SK-N-SH treated with all-trans-retinoic acid at 6 μM for 48 hours (cell line): ENCODE data around the gene MINDY4.

Source experiments
- ATAC-seq: fragments of 200-7000 bp; cut with Tn5 transposase; 3 replicates; pipeline ENCODE4 v1.9.1; 2020; ENCODE audit warnings: mild to moderate bottlenecking, moderate library complexity
- ARNTL ChIP-seq: fragments of 450-650 bp; formaldehyde crosslinking; IDR thresholded peaks from 2 replicates; pipeline ENCODE4 v1.5.0; 2020; ENCODE audit warnings: low read depth, mild to moderate bottlenecking, moderate library complexity, borderline replicate concordance
- BACH2 ChIP-seq: fragments of 250-450 bp; sonication (Bioruptor Pico); IDR thresholded peaks from 2 replicates; pipeline ENCODE4 v1.9.0; 2021; ENCODE audit warnings: mild to moderate bottlenecking, borderline replicate concordance
- CSDC2 ChIP-seq: fragments of 250-450 bp; sonication (Bioruptor Pico); IDR thresholded peaks from 2 replicates; pipeline ENCODE4 v1.5.0; 2020; ENCODE audit warnings: mild to moderate bottlenecking, moderate library complexity
- GLIS3 ChIP-seq: fragments of 250-450 bp; sonication (Bioruptor Pico); IDR thresholded peaks from 2 replicates; pipeline ENCODE4 v1.5.0; 2020; ENCODE audit warnings: mild to moderate bottlenecking, moderate library complexity
- ISL1 ChIP-seq: fragments of 250-450 bp; sonication (Bioruptor Pico); IDR thresholded peaks from 2 replicates; pipeline ENCODE4 v2.1.2; 2022; ENCODE audit warnings: mild to moderate bottlenecking, moderate library complexity
- OSR1 ChIP-seq: fragments of 250-450 bp; sonication (Bioruptor Pico); IDR thresholded peaks from 2 replicates; pipeline ENCODE4 v1.8.0; 2022; ENCODE audit warnings: moderate library complexity, mild to moderate bottlenecking, inconsistent platforms
- PATZ1 ChIP-seq: fragments of 250-450 bp; sonication (Bioruptor Pico); IDR thresholded peaks from 2 replicates; pipeline ENCODE4 v1.8.0; 2020; ENCODE audit warnings: mild to moderate bottlenecking, moderate library complexity, borderline replicate concordance
- PPARA ChIP-seq: fragments of 250-450 bp; sonication (Bioruptor Pico); IDR thresholded peaks from 2 replicates; pipeline ENCODE4 v1.5.0; 2020; ENCODE audit warnings: mild to moderate bottlenecking, borderline replicate concordance
- RARB ChIP-seq: fragments of 250-450 bp; sonication (Bioruptor Pico); IDR thresholded peaks from 2 replicates; pipeline ENCODE4 v1.8.0; 2021; ENCODE audit warnings: mild to moderate bottlenecking, moderate library complexity
- SNAI2 ChIP-seq: fragments of 250-450 bp; sonication (Bioruptor Pico); IDR thresholded peaks from 2 replicates; pipeline ENCODE4 v1.5.0; 2020; ENCODE audit warnings: mild to moderate bottlenecking, moderate library complexity
- TCF4 ChIP-seq: fragments of 250-450 bp; sonication (Bioruptor Pico); IDR thresholded peaks from 2 replicates; pipeline ENCODE4 v1.8.0; 2021; ENCODE audit warnings: mild to moderate bottlenecking, moderate library complexity, borderline replicate concordance
- TOX ChIP-seq: fragments of 250-450 bp; sonication (Bioruptor Pico); IDR thresholded peaks from 2 replicates; pipeline ENCODE4 v1.8.0; 2021; ENCODE audit warnings: mild to moderate bottlenecking, moderate library complexity, borderline replicate concordance
- TSHZ2 ChIP-seq: fragments of 250-450 bp; sonication (Bioruptor Pico); IDR thresholded peaks from 2 replicates; pipeline ENCODE4 v1.5.0; 2020; ENCODE audit warnings: mild to moderate bottlenecking, moderate library complexity
- ZC3H10 ChIP-seq: fragments of 250-450 bp; sonication (Bioruptor Pico); IDR thresholded peaks from 2 replicates; pipeline ENCODE4 v1.5.1; 2021; ENCODE audit warnings: mild to moderate bottlenecking, moderate library complexity
- ZFP3 ChIP-seq: fragments of 250-450 bp; sonication (Bioruptor Pico); IDR thresholded peaks from 2 replicates; pipeline ENCODE4 v1.5.0; 2020; ENCODE audit warnings: mild to moderate bottlenecking, moderate library complexity
- ZFP30 ChIP-seq: fragments of 450-650 bp; formaldehyde crosslinking; IDR thresholded peaks from 2 replicates; pipeline ENCODE4 v1.5.0; 2022; ENCODE audit warnings: mild to moderate bottlenecking, moderate library complexity
- ZNF565 ChIP-seq: fragments of 450-650 bp; formaldehyde crosslinking; conservative IDR thresholded peaks from 2 replicates; pipeline ENCODE4 v1.5.0; 2020; ENCODE audit warnings: low read depth, mild to moderate bottlenecking, moderate library complexity
- ZNF70 ChIP-seq: fragments of 450-650 bp; formaldehyde crosslinking; IDR thresholded peaks from 2 replicates; pipeline ENCODE4 v1.5.0; 2020; ENCODE audit warnings: mild to moderate bottlenecking, moderate library complexity
- ZNF8 ChIP-seq: fragments of 450-650 bp; formaldehyde crosslinking; IDR thresholded peaks from 2 replicates; pipeline ENCODE4 v1.5.0; 2020; ENCODE audit warnings: mild to moderate bottlenecking, moderate library complexity
- TF ChIP-seq, protein P1 (sequence below): fragments of 250-450 bp; sonication (Bioruptor Pico); IDR thresholded peaks from 2 replicates; pipeline ENCODE4 v1.8.0; 2021; ENCODE audit warnings: low read depth, mild to moderate bottlenecking, moderate library complexity, borderline replicate concordance
- TF ChIP-seq, protein P2 (sequence below): fragments of 250-450 bp; sonication (Bioruptor Pico); IDR thresholded peaks from 2 replicates; pipeline ENCODE4 v1.5.1; 2020; ENCODE audit warnings: low read depth, mild to moderate bottlenecking, moderate library complexity

Gene MINDY4

DNA sequence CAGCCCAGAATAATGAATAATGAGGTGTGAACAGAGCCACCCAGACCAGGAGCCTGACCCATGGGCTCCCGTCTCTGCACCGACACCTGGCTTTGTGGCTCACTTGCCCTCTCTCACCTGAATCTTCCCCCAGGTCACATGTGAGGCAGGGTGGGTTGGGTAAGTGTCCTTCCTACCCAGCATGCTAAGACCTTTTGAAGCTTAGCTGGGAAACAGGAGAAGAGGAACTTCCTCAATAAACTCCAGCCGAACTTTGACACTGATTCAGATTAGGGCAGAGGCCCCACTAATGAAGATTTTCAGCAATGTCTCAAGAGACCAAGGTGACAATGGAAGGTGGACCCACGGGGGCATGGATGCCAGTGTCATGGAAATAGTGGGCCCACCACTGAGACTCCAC lies 93.9 kb downstream of the MINDY4 start:
- ATAC-seq, result no peak
- TF ChIP-seq ZFP3 (CRISPR knock-in tag) (no peak), ZNF70 (no peak)

DNA sequence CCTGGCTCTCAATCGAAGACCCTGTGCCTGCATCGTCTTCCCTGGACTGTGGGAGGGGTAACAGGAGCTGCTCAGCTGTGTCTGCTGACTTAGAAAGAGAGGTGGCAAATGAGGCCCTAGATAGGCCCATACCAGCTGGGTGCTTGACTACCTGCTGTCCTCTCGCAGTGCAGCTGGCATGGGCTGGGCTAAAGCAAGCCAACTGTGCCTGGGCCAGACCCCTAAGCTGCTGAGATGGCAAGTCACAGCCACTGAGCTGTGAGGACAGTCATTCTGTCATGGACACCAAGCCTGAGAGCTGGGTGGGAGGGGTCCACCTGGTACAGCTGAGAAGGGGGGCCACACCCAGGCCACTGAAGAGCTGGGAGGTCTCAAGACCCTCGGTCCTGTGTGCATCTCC lies 94.6 kb downstream of the MINDY4 start:
- TF ChIP-seq PPARA (CRISPR knock-in tag), result no peak
- no peak for TF ChIP-seq ZC3H10
- no peak for TF ChIP-seq ZFP30 (CRISPR knock-in tag)
- TF ChIP-seq PATZ1 (CRISPR knock-in tag), result no peak
- TF ChIP-seq RARB, result no peak
- TF ChIP-seq ZNF565 (CRISPR knock-in tag), result no peak
- TF ChIP-seq ZNF8, result no peak
- no peak for TF ChIP-seq ZNF70
- TF ChIP-seq, protein P1, sequence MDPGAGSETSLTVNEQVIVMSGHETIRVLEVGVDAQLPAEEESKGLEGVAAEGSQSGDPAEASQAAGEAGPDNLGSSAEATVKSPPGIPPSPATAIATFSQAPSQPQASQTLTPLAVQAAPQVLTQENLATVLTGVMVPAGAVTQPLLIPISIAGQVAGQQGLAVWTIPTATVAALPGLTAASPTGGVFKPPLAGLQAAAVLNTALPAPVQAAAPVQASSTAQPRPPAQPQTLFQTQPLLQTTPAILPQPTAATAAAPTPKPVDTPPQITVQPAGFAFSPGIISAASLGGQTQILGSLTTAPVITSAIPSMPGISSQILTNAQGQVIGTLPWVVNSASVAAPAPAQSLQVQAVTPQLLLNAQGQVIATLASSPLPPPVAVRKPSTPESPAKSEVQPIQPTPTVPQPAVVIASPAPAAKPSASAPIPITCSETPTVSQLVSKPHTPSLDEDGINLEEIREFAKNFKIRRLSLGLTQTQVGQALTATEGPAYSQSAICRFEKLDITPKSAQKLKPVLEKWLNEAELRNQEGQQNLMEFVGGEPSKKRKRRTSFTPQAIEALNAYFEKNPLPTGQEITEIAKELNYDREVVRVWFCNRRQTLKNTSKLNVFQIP (CRISPR knock-in tag), result no peak
- TF ChIP-seq BACH2 (CRISPR knock-in tag), result no peak
- TF ChIP-seq, protein P2, sequence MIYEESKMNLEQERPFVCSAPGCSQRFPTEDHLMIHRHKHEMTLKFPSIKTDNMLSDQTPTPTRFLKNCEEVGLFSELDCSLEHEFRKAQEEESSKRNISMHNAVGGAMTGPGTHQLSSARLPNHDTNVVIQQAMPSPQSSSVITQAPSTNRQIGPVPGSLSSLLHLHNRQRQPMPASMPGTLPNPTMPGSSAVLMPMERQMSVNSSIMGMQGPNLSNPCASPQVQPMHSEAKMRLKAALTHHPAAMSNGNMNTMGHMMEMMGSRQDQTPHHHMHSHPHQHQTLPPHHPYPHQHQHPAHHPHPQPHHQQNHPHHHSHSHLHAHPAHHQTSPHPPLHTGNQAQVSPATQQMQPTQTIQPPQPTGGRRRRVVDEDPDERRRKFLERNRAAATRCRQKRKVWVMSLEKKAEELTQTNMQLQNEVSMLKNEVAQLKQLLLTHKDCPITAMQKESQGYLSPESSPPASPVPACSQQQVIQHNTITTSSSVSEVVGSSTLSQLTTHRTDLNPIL (CRISPR knock-in tag), result no peak
- no peak for TF ChIP-seq TOX (CRISPR knock-in tag)
- TF ChIP-seq SNAI2, result no peak
- TF ChIP-seq ZFP3 (CRISPR knock-in tag), result no peak
- TF ChIP-seq CSDC2, result no peak
- TF ChIP-seq TSHZ2 (CRISPR knock-in tag), result no peak
- TF ChIP-seq ISL1, result no peak
- no peak for TF ChIP-seq GLIS3 (CRISPR knock-in tag)
- no peak for TF ChIP-seq TCF4 (CRISPR knock-in tag)
- no peak for ATAC-seq

DNA sequence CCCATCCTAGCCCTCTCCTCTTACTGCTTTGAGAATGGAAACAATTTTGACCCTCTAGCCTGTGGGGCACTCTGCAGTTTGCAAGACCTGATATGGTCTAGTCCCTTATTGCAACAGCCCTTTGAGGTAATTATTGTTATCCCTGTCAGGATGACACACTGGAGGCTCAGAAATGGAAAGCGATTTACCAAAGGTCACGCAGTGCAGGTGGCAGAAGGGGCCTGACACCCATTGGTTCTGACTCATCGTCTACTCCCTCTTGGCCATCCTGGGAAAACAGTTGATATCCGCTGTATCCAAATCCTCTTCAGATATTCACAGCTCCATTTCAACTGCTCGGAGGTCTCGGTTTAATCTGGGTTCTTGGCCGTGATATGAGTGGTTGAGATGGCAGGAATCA lies 95.7 kb downstream of the MINDY4 start:
- TF ChIP-seq ZNF70 (no peak), ZFP3 (CRISPR knock-in tag) (no peak), CSDC2 (no peak), GLIS3 (CRISPR knock-in tag) (no peak), TOX (CRISPR knock-in tag) (no peak), OSR1 (CRISPR knock-in tag) (no peak), PPARA (CRISPR knock-in tag) (no peak), ARNTL (CRISPR knock-in tag) (no peak), TSHZ2 (CRISPR knock-in tag) (no peak), PATZ1 (CRISPR knock-in tag) (no peak), ZNF8 (no peak), TCF4 (CRISPR knock-in tag) (no peak)
- TF ChIP-seq, protein P1 (CRISPR knock-in tag), result no peak
- TF ChIP-seq, protein P2 (CRISPR knock-in tag), result no peak
- TF ChIP-seq, all 23 proteins: peak for 0
- ATAC-seq, result no peak
